ENCODE results near the gene C2orf92.
A peak's percentile ranks its signal among the peaks of the same experiment; 100 is the strongest.
"Not testable (repeated sequence)": the region's sequence is repeated elsewhere in the genome, so short reads cannot be mapped to it uniquely, and the experiment has no call there.

C2orf92 gene

DNA sequence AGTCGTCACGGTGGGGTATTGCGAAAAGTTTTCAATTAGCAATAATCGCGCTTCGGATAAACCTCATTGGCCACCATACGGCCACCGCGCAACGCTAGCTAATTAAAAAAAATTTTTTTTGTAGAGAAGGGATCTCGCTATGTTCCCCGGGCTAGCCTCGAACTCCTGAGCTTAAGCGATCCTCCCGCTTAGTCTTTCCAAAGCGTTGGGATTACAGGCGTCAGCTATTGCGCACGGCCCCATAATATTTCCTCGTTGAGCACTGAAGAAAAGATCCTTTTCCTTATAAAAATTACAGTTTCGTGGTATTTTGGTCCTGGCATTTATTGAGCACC is 4.9 kb upstream of the C2orf92 start:
- peaks cover 9% of the 10 kb centered on the region; the same call in 1 of the 2 replicates for H3K4me1 ChIP-seq (ENCODE audit: low read length)
- H4K20me1 ChIP-seq (ENCODE audit: insufficient read depth, low read length), result no peaks in the 10 kb centered on the region
- H3K27me3 ChIP-seq (replicated peaks; ENCODE audit: insufficient read depth, low read length), result no peaks in the 10 kb centered on the region
- peaks cover 10% of the 10 kb centered on the region; the same call in 1 of the 2 replicates for H3F3A ChIP-seq (ENCODE audit: insufficient read depth, low read length)
- peak overlapping the region; percentile 81 for H3K4me3 ChIP-seq (ENCODE audit: low read length)
- H3K79me2 ChIP-seq (ENCODE audit: low read length), result peaks cover 38% of the 10 kb centered on the region
- H3K4me2 ChIP-seq (ENCODE audit: low read depth, low read length), result peak overlapping the region; percentile 70
- peak overlapping the region; percentile 96 for H3K9ac ChIP-seq (ENCODE audit: low read length)
- no peaks in the 10 kb centered on the region for H3K36me3 ChIP-seq (replicated peaks; ENCODE audit: insufficient read depth, low read length)
- H3K9me3 ChIP-seq (replicated peaks; ENCODE audit: insufficient read depth, low read length), result no peaks in the 10 kb centered on the region
- peak overlapping the region; percentile 96 for H2AFZ ChIP-seq (ENCODE audit: low read length)
- no peaks in the 10 kb centered on the region for H3K9me2 ChIP-seq (replicated peaks; ENCODE audit: insufficient read depth, low read length)
- no peak for DNase-seq
- no peak for TF ChIP-seq EZH2 (optimal IDR thresholded peaks at IDR 0.05; ENCODE audit: low read depth, low read length)
- TF ChIP-seq EZH2phosphoT487 (IDR thresholded peaks at IDR 0.05; ENCODE audit: low read length), result no peak
- TF ChIP-seq, protein P1, sequence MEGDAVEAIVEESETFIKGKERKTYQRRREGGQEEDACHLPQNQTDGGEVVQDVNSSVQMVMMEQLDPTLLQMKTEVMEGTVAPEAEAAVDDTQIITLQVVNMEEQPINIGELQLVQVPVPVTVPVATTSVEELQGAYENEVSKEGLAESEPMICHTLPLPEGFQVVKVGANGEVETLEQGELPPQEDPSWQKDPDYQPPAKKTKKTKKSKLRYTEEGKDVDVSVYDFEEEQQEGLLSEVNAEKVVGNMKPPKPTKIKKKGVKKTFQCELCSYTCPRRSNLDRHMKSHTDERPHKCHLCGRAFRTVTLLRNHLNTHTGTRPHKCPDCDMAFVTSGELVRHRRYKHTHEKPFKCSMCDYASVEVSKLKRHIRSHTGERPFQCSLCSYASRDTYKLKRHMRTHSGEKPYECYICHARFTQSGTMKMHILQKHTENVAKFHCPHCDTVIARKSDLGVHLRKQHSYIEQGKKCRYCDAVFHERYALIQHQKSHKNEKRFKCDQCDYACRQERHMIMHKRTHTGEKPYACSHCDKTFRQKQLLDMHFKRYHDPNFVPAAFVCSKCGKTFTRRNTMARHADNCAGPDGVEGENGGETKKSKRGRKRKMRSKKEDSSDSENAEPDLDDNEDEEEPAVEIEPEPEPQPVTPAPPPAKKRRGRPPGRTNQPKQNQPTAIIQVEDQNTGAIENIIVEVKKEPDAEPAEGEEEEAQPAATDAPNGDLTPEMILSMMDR (IDR thresholded peaks at IDR 0.05; ENCODE audit: low read length), result no peak
- peak overlapping the region; percentile 96 for H3K27ac ChIP-seq (ENCODE audit: low read length)

GRCh38 chr2:97670471-97670870 is 958 bp downstream of the C2orf92 start:
- H3F3A ChIP-seq (ENCODE audit: insufficient read depth, low read length), result no peaks in the 10 kb centered on the region
- no peaks in the 10 kb centered on the region for H3K9me3 ChIP-seq (replicated peaks; ENCODE audit: insufficient read depth, low read length)
- DNase-seq, result no peak
- H3K9me2 ChIP-seq (replicated peaks; ENCODE audit: insufficient read depth, low read length), result no peaks in the 10 kb centered on the region
- no peak overlapping the region for H3K9ac ChIP-seq (ENCODE audit: low read length)
- H3K4me1 ChIP-seq (ENCODE audit: low read length), result no peaks in the 10 kb centered on the region
- H2AFZ ChIP-seq (ENCODE audit: low read length), result no peak overlapping the region
- TF ChIP-seq EZH2 (optimal IDR thresholded peaks at IDR 0.05; ENCODE audit: low read depth, low read length), result no peak
- no peak for TF ChIP-seq EZH2phosphoT487 (IDR thresholded peaks at IDR 0.05; ENCODE audit: low read length)
- TF ChIP-seq, protein P1 (IDR thresholded peaks at IDR 0.05; ENCODE audit: low read length), result no peak
- no peak overlapping the region for H3K4me2 ChIP-seq (ENCODE audit: low read depth, low read length)
- H3K27ac ChIP-seq (ENCODE audit: low read length), result no peak overlapping the region
- no peak overlapping the region for H3K4me3 ChIP-seq (ENCODE audit: low read length)
- H3K27me3 ChIP-seq (replicated peaks; ENCODE audit: insufficient read depth, low read length), result no peaks in the 10 kb centered on the region
- H3K36me3 ChIP-seq (replicated peaks; ENCODE audit: insufficient read depth, low read length), result no peaks in the 10 kb centered on the region
- H3K79me2 ChIP-seq (ENCODE audit: low read length), result no peaks in the 10 kb centered on the region
- H4K20me1 ChIP-seq (ENCODE audit: insufficient read depth, low read length), result no peaks in the 10 kb centered on the region

GRCh38 chr2:97671526-97671925 is 2.0 kb downstream of the C2orf92 start:
- Histone ChIP-seq H3K4me2 (ENCODE audit: low read depth, low read length) (no peak overlapping the region), H3K27me3 (replicated peaks; ENCODE audit: insufficient read depth, low read length) (no peaks in the 10 kb centered on the region), H3K9ac (ENCODE audit: low read length) (no peak overlapping the region), H4K20me1 (ENCODE audit: insufficient read depth, low read length) (no peaks in the 10 kb centered on the region), H3K9me3 (replicated peaks; ENCODE audit: insufficient read depth, low read length) (no peaks in the 10 kb centered on the region), H3K36me3 (replicated peaks; ENCODE audit: insufficient read depth, low read length) (no peaks in the 10 kb centered on the region), H3K27ac (ENCODE audit: low read length) (no peak overlapping the region), H3K9me2 (replicated peaks; ENCODE audit: insufficient read depth, low read length) (no peaks in the 10 kb centered on the region), H3F3A (ENCODE audit: insufficient read depth, low read length) (no peaks in the 10 kb centered on the region), H3K4me1 (ENCODE audit: low read length) (no peaks in the 10 kb centered on the region), H3K4me3 (ENCODE audit: low read length) (no peak overlapping the region), H2AFZ (ENCODE audit: low read length) (no peak overlapping the region), H3K79me2 (ENCODE audit: low read length) (no peaks in the 10 kb centered on the region)
- TF ChIP-seq, protein P1 (IDR thresholded peaks at IDR 0.05; ENCODE audit: low read length), result no peak
- no peak for TF ChIP-seq EZH2phosphoT487 (IDR thresholded peaks at IDR 0.05; ENCODE audit: low read length)
- TF ChIP-seq EZH2 (optimal IDR thresholded peaks at IDR 0.05; ENCODE audit: low read depth, low read length), result no peak
- no peak for DNase-seq

DNA sequence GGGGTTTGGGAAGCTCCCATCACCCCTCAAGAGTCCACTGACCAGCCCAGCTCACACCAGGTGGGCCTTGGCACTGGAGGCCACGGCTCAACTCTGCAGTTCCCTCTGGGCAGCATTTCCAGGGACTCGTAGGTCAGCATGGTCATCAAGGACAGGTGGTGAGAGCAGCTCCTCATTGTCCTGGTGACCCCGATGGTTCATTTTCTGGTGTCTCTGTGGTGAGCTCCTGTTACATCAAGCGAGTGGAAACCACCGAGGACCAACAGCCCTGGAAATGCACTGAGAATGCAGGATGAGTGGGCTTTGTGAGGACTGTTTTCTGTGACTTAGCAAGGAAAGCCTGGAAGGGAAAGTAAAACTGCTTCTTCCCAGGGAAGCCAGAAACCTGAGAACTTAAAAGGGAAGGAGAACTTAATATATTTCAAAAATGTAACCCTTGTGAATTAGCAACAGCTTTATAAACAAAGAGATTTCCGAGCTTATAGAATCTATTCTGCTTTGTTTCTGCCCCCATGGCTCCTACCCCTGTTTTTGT is 3.2 kb downstream of the C2orf92 start:
- H3K4me3 ChIP-seq (ENCODE audit: low read length); H3K4me1 ChIP-seq (ENCODE audit: low read length); H4K20me1 ChIP-seq (ENCODE audit: insufficient read depth, low read length); H3K27me3 ChIP-seq (replicated peaks; ENCODE audit: insufficient read depth, low read length); H3K36me3 ChIP-seq (replicated peaks; ENCODE audit: insufficient read depth, low read length); H3K9ac ChIP-seq (ENCODE audit: low read length); DNase-seq; H3K9me3 ChIP-seq (replicated peaks; ENCODE audit: insufficient read depth, low read length); H3K27ac ChIP-seq (ENCODE audit: low read length); H3F3A ChIP-seq (ENCODE audit: insufficient read depth, low read length); H3K79me2 ChIP-seq (ENCODE audit: low read length); H3K9me2 ChIP-seq (replicated peaks; ENCODE audit: insufficient read depth, low read length); H2AFZ ChIP-seq (ENCODE audit: low read length); H3K4me2 ChIP-seq (ENCODE audit: low read depth, low read length): not testable (repeated sequence)
